Thyroid gland (tissue), 4 donors: ENCODE measurements around the gene ABCA9. TPM values are rescaled to one million over a fixed set of nuclear protein-coding genes. Genes with fewer than 3 reads are reported as not detected.

Experiments used
- DNase-seq, 2 donors: peaks; one replicate each; pipeline ENCODE4 v3.0.0-alpha.2; 2019
- H3K27ac ChIP-seq, 3 donors: fragments of 200-600 bp; sonication (generic); 1 replicate in 2 of 3; 2 replicates in 1 of 3; pipeline ENCODE4 v1.5.1; 2016 to 2019; ENCODE audit warnings: mild to moderate bottlenecking in 1 of 3, moderate library complexity in 1 of 3
- H3K27me3 ChIP-seq: fragments of 200-600 bp; sonication (generic); one replicate; pipeline ENCODE4 v1.5.1; 2019
- H3K36me3 ChIP-seq, 2 donors: fragments of 200-600 bp; sonication (generic); one replicate each; pipeline ENCODE4 v1.5.1; 2016 to 2019
- H3K4me1 ChIP-seq, 2 donors: fragments of 200-600 bp; sonication (generic); one replicate each; pipeline ENCODE4 v1.5.1; 2017 to 2019
- H3K4me3 ChIP-seq, 3 donors: fragments of 200-600 bp; sonication (generic); replicated peaks in 1 of 3; 1 replicate in 2 of 3; 2 replicates in 1 of 3; pipeline ENCODE4 v1.5.1; 2016; ENCODE audit warnings: mild to moderate bottlenecking in 1 of 3
- H3K9me3 ChIP-seq: fragments of 200-600 bp; sonication (generic); one replicate; pipeline ENCODE4 v1.5.1; 2017
- POLR2A ChIP-seq, 2 donors: fragments of 450-650 bp; IDR thresholded peaks; one replicate each; pipeline ENCODE4 v1.6.1; 2017; ENCODE audit warnings: antibody characterized with exemption in 2 of 2, mild to moderate bottlenecking in 2 of 2, moderate library complexity in 1 of 2
- WGBS, 2 donors: methylation state at CpG; one replicate each; pipeline ENCODE4 v1.1.5; 2017; 5-methylcytosine and 5-hydroxymethylcytosine counted together
- intact Hi-C: fragments of 100-400 bp; cut with DNase I; formaldehyde crosslinking; loops from one replicate; pipeline ENCODE4 v1.15.1; 2023
- microRNA-seq: library from miRNA; unstranded; fragments of <30 nt; microRNA quantifications from one replicate; pipeline ENCODE4, GENCODE V29; 2016
- small RNA-seq: library from RNA; depleted of rRNA; stranded (forward); fragments of <200 nt; gene quantifications from one replicate; pipeline ENCODE3, GENCODE V24; 2016
- total RNA-seq, 4 donors: library from RNA; depleted of rRNA; stranded (reverse); fragments of >200 nt; gene quantifications; one replicate each; pipeline ENCODE4 v1.2.3, GENCODE V29; 2016
- TF ChIP-seq, protein P1 (sequence below), 6 experiments: fragments of 200-600 bp in 3 of 6; fragments of 450-650 bp in 3 of 6; sonication (generic) in 3 of 6; IDR thresholded peaks; one replicate each; pipeline ENCODE4 v1.5.1; 2016 to 2019; ENCODE audit warnings: antibody characterized with exemption in 6 of 6, mild to moderate bottlenecking in 2 of 6, inconsistent platforms in 1 of 6, moderate library complexity in 1 of 6

Gene ABCA9
- total RNA-seq, 4 donors from 2014 or later: 11.9 to 40.2 (median 25.4) TPM

DNA sequence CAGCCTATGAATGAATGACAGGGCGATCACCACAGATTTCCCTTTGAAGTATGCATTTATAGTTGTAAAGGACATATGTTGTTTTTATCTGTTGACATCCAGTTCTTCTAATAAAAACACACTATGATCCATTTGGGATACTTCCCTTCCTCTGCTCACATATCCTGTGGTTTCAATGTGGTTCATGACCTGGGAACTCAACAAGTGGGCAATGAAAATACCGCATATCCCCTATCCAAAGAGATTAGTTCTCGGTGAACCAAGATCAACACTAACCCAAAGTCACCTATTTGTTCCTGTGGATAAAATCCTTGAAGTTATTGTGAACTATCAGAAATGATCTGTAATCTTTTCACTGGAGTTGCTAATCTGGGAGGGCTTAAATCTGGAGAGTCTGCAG lies 121.5 kb downstream of the ABCA9 start:
- H3K36me3 ChIP-seq: no peaks in the 10 kb centered on the region
- no peaks in the 10 kb centered on the region for H3K9me3 ChIP-seq
- 72 to 75% methylated on average over 3 of the region's 3 CpGs for WGBS, 2 donors
- no peaks in the 10 kb centered on the region for H3K4me1 ChIP-seq
- no peak overlapping the region for H3K4me3 ChIP-seq
- H3K27me3 ChIP-seq: no peaks in the 10 kb centered on the region
- DNase-seq: no peak
- H3K27ac ChIP-seq: no peak overlapping the region
- TF ChIP-seq, protein P1, sequence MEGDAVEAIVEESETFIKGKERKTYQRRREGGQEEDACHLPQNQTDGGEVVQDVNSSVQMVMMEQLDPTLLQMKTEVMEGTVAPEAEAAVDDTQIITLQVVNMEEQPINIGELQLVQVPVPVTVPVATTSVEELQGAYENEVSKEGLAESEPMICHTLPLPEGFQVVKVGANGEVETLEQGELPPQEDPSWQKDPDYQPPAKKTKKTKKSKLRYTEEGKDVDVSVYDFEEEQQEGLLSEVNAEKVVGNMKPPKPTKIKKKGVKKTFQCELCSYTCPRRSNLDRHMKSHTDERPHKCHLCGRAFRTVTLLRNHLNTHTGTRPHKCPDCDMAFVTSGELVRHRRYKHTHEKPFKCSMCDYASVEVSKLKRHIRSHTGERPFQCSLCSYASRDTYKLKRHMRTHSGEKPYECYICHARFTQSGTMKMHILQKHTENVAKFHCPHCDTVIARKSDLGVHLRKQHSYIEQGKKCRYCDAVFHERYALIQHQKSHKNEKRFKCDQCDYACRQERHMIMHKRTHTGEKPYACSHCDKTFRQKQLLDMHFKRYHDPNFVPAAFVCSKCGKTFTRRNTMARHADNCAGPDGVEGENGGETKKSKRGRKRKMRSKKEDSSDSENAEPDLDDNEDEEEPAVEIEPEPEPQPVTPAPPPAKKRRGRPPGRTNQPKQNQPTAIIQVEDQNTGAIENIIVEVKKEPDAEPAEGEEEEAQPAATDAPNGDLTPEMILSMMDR (IDR thresholded peaks at IDR 0.05): no peak
- TF ChIP-seq POLR2A (IDR thresholded peaks at IDR 0.05): no peak
- intact Hi-C loops: no loop called here

DNA sequence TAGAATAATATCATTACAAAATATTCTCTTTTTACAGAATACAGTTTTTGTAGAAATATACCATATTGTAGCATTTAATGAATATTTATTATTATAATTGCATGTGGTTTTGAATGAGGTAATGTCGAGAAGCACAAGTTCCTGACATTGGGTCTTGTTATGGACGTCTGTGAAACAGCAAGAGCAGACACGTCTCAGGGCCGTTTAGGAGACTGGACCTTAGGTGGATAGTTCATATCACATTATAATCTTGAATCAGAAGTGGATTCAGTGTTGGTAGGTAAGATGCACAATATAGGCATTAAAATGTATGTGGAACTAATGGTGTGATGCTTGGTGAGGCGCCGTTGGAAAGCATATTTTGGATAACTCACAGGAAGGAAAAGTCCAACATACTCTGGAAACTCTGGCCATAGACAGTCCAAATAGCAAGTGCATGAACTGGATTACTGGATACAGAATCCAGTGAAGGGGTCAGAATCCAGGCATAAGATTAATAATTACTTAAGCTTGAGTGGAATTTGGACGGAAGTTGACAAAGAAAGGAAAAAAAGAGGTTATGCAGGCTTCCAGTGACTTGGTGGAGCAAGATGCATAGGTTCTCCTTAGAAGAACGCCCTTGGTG lies 122.7 kb downstream of the ABCA9 start:
- Histone ChIP-seq H3K4me3 (no peak overlapping the region), H3K4me1 (no peaks in the 10 kb centered on the region), H3K9me3 (no peaks in the 10 kb centered on the region), H3K27ac (no peak overlapping the region), H3K36me3 (no peaks in the 10 kb centered on the region), H3K27me3 (no peaks in the 10 kb centered on the region)
- WGBS, 2 donors: 86 to 88% methylated on average over 8 of the region's 8 CpGs
- intact Hi-C loops: no loop called here
- DNase-seq: no peak
- no peak for TF ChIP-seq POLR2A (IDR thresholded peaks at IDR 0.05)
- TF ChIP-seq, protein P1 (IDR thresholded peaks at IDR 0.05): no peak

DNA sequence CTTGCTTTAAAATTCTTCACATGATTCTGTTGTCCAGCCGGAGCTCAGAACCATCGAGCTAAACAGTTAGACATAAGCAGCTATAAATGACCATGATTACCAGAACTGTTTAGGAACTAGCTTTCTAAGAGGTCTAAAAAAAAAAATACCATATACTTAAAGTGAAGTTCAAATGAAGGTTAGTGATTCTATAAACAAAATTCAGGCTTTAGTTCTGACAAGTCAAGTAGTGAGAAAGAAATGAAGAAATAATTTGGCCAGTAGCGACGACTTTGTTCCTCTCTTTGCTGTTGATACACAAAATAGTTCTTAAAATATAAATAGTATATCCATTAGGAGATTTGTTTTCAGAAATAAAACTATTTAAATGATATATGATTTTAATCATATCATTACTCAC lies 133.2 kb downstream of the ABCA9 start:
- intact Hi-C loops: no loop called here
- no peaks in the 10 kb centered on the region for H3K36me3 ChIP-seq

DNA sequence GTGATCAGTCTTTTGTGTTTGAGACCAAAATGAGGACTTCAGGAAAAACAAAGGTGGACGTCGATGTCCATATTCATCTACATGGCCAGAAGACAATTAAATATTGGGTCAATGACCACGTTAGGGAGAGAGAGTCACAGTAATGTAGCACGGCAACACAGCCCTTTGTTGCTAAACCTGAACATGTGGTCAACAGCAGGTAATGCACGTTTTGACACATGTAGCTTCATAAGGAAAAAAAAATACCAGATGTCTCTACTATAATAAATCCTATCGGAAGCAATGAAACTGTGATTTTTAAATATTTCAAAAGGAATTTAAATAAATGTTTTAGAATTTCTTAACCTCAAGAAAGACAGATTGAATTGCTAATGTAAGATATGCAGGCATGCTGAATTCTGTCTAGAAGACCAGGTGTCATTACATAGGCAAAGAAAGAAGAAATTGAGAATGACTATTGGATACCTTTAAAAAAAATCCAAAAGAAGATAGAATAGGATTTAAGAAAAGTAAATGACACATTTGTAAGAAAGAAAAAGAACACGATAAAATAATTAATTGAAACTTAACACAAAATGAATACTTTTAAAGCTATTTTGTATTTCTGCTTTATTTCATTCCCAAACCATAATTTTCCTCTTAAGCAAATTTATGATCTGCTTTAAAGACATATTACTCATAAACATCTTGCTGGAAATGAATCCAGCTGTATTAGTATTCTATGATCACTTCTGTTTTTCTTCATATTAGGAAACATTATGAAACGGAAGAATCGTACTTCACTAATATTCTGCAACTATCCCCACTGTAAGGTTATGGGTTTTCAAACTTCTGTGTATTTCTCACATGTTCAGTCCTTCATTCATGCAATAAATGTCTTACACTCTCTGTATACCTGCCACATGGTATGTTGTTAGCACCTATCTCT lies 135.7 kb downstream of the ABCA9 start:
- Histone ChIP-seq H3K36me3 (no peaks in the 10 kb centered on the region), H3K4me1 (no peaks in the 10 kb centered on the region), H3K27me3 (no peaks in the 10 kb centered on the region), H3K4me3 (no peak overlapping the region), H3K9me3 (no peaks in the 10 kb centered on the region), H3K27ac (no peak overlapping the region)
- intact Hi-C loops: no loop called here
- no peak for DNase-seq
- TF ChIP-seq, protein P1 (IDR thresholded peaks at IDR 0.05): no peak
- no peak for TF ChIP-seq POLR2A (IDR thresholded peaks at IDR 0.05)
- WGBS, 2 donors: 88 to 93% methylated on average over 9 of the region's 9 CpGs

More for the DNA sequence above, 133.2 kb downstream of the ABCA9 start:
- no peaks in the 10 kb centered on the region for H3K9me3 ChIP-seq
- H3K4me3 ChIP-seq: no peak overlapping the region
- no peaks in the 10 kb centered on the region for H3K27me3 ChIP-seq
- no peak for DNase-seq
- 67 to 78% methylated on average over 4 of the region's 4 CpGs for WGBS, 2 donors
- no peak for TF ChIP-seq POLR2A (IDR thresholded peaks at IDR 0.05)
- TF ChIP-seq, protein P1 (IDR thresholded peaks at IDR 0.05): no peak
- H3K27ac ChIP-seq: no peak overlapping the region
- no peaks in the 10 kb centered on the region for H3K4me1 ChIP-seq

Small RNA genes within 50 kb of the gene (microRNA-seq; reads per million reads assigned to microRNA genes)
- gene MIR4524A (not detected), gene MIR4524B (not detected)

Small RNA genes within 50 kb of the gene (small RNA-seq; reads per million reads assigned to genes)
- gene MIR4524B: not detected

Other genes with a start within 250 kb of the ABCA9 start
- gene ABCA8, start 105.5 kb downstream of the ABCA9 start, total RNA-seq: 10 to 100 TPM; 26.1 to 95.4 (median 56.1) TPM
- gene ABCA6, start 81.0 kb upstream of the ABCA9 start, total RNA-seq: 100 to 1,000 TPM in 1 of 4 donors, 10 to 100 TPM in 3; 24.3 to 101 (median 64.2) TPM
- gene ABCA10, start 167.9 kb upstream of the ABCA9 start, total RNA-seq: 10 to 100 TPM in 2 of 4 donors, 1 to 10 TPM in 2; 8.4 to 23.2 (median 9.7) TPM